Panc1 (cell line): ENCODE results near the gene DYNC1H1. TPM values are rescaled to one million over a fixed set of nuclear protein-coding genes. Genes with fewer than 3 reads are reported as not detected.

Source experiments
- ATAC-seq: fragments of 200-7000 bp; cut with Tn5 transposase; 2 replicates; pipeline ENCODE4 v1.9.1; 2020; ENCODE audit warnings: mild to moderate bottlenecking, moderate library complexity
- BruUV-seq: library from RNA; stranded (reverse); fragments of 400-500 nt; replicated peaks from 2 replicates; lab custom pipeline; 2021; lab: Mats Ljungman, UMichigan
- CTCF ChIA-PET: fragments of 300-600 bp; sonication (Branson Sonifier 250); formaldehyde crosslinking; loops from one replicate; lab custom pipeline; 2022; ENCODE audit warnings: antibody characterized with exemption; lab: Charles Lee
- POLR2A ChIA-PET: fragments of 300-600 bp; sonication (Branson Sonifier 250); formaldehyde crosslinking; loops from one replicate; lab custom pipeline; 2022; ENCODE audit warnings: antibody characterized with exemption; lab: Charles Lee
- DNase-seq: peaks from one replicate; pipeline ENCODE4 v3.0.0-alpha.2; 2010; ENCODE audit warnings: low read depth, low spot score
- H3K27ac ChIP-seq: 2 replicates; pipeline ENCODE4 v1.5.1; 2011; ENCODE audit warnings: mild to moderate bottlenecking, low read length, inconsistent platforms
- H3K27me3 ChIP-seq: fragments of 200-500 bp; sonication (Bioruptor generic); 2 replicates; pipeline ENCODE4 v1.6.0; 2014; ENCODE audit warnings: low read length, inconsistent platforms; ENCODE audit not compliant: control insufficient read depth, insufficient read depth
- H3K36me3 ChIP-seq: fragments of 200-500 bp; sonication (Bioruptor generic); 2 replicates; pipeline ENCODE4 v1.5.1; 2014; ENCODE audit warnings: inconsistent platforms, mild to moderate bottlenecking, low read length, moderate library complexity; ENCODE audit not compliant: control insufficient read depth, insufficient read depth
- H3K4me1 ChIP-seq: 2 replicates; pipeline ENCODE4 v1.5.1; 2011; ENCODE audit warnings: inconsistent platforms, mild to moderate bottlenecking, low read length, moderate library complexity; ENCODE audit not compliant: control insufficient read depth, insufficient read depth
- H3K4me3 ChIP-seq, 2 experiments: 2 replicates each; pipeline ENCODE4 v1.5.1; 2011 to 2012; ENCODE audit warnings: low read depth in 2 of 2, low read length in 2 of 2, mild to moderate bottlenecking in 2 of 2, inconsistent platforms in 1 of 2, moderate library complexity in 1 of 2
- H3K9me3 ChIP-seq: fragments of 200-500 bp; sonication (Bioruptor generic); 2 replicates; pipeline ENCODE4 v1.5.1; 2014; ENCODE audit warnings: low read depth, mild to moderate bottlenecking, inconsistent platforms, low read length, moderate library complexity; ENCODE audit not compliant: control insufficient read depth, insufficient read depth
- POLR2AphosphoS5 ChIP-seq: IDR thresholded peaks from 2 replicates; pipeline ENCODE4 v1.6.1; 2012; ENCODE audit warnings: mild to moderate bottlenecking, low read depth, low read length, moderate library complexity
- SIN3A ChIP-seq: IDR thresholded peaks from 2 replicates; pipeline ENCODE4 v1.6.1; 2012; ENCODE audit warnings: low read depth, mild to moderate bottlenecking, low read length, moderate library complexity, borderline replicate concordance; ENCODE audit not compliant: insufficient read depth
- TCF7L2 ChIP-seq: IDR thresholded peaks from 2 replicates; pipeline ENCODE4 v1.6.1; 2011; ENCODE audit warnings: mild to moderate bottlenecking, low read depth, low read length, inconsistent platforms
- in situ Hi-C: cut with HindIII; loops from 2 replicates; pipeline ENCODE4 v1.10.0; 2016; ENCODE audit warnings: low sequenced_read_pairs, low pct_unique_long_range_greater_than_20kb
- intact Hi-C: fragments of 100-400 bp; cut with micrococcal nuclease; formaldehyde crosslinking; loops from one replicate; pipeline ENCODE4 v1.10.0; 2022; ENCODE audit not compliant: unreplicated experiment
- total RNA-seq: library from RNA; stranded (reverse); gene quantifications from one replicate; pipeline ENCODE4 v1.2.1, GENCODE V29; 2021; ENCODE audit not compliant: unreplicated experiment
- TF ChIP-seq, protein P1 (sequence below), 2 experiments: IDR thresholded peaks; 2 replicates each; pipeline ENCODE4 v1.6.1; 2011 to 2012; ENCODE audit warnings: low read depth in 2 of 2, control low read depth in 1 of 2, low read length in 1 of 2, mild to moderate bottlenecking in 1 of 2, moderate library complexity in 1 of 2; ENCODE audit not compliant: insufficient read depth in 1 of 2
- TF ChIP-seq, protein P2 (sequence below): fragments of 450-650 bp; IDR thresholded peaks from 2 replicates; pipeline ENCODE4 v1.5.1; 2017; ENCODE audit warnings: mild to moderate bottlenecking

Gene DYNC1H1
- total RNA-seq, 1 experiment from 2014 or later = 382 TPM

DNA sequence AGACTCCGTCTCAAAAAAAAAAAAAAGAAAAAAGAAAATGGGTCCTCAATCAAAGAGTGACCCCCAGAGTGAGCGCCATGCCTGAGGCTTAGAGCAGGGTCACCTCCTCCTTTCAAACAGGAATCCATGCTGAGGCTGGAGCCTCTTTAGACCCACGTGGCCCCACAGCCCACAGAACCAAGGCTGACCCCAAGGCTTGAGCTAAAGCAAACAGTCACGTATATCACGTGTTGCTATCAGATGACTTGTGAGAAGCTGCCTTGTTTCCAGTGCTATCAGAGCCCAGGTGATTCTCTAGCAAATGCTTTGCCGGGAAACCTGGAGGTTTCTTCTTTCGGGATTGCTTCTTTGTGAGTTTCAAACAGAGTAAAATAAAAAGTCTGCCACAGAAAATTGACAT lies 31.7 kb upstream of the DYNC1H1 start:
- no peaks in the 10 kb centered on the region for H3K36me3 ChIP-seq
- no peak overlapping the region for H3K27ac ChIP-seq
- POLR2A ChIA-PET = no interaction called here
- no peak for ATAC-seq
- no peak for DNase-seq
- CTCF ChIA-PET = no interaction called here
- BruUV-seq = no TSS peak
- intact Hi-C loops = loop anchor here (10.0 kb wide), 1 partner anchor 158 kb away; no protein-coding TSS in a partner anchor
- H3K4me3 ChIP-seq = no peak overlapping the region
- TF ChIP-seq POLR2AphosphoS5 (no peak), TCF7L2 (no peak), SIN3A (no peak)
- TF ChIP-seq, protein P1, sequence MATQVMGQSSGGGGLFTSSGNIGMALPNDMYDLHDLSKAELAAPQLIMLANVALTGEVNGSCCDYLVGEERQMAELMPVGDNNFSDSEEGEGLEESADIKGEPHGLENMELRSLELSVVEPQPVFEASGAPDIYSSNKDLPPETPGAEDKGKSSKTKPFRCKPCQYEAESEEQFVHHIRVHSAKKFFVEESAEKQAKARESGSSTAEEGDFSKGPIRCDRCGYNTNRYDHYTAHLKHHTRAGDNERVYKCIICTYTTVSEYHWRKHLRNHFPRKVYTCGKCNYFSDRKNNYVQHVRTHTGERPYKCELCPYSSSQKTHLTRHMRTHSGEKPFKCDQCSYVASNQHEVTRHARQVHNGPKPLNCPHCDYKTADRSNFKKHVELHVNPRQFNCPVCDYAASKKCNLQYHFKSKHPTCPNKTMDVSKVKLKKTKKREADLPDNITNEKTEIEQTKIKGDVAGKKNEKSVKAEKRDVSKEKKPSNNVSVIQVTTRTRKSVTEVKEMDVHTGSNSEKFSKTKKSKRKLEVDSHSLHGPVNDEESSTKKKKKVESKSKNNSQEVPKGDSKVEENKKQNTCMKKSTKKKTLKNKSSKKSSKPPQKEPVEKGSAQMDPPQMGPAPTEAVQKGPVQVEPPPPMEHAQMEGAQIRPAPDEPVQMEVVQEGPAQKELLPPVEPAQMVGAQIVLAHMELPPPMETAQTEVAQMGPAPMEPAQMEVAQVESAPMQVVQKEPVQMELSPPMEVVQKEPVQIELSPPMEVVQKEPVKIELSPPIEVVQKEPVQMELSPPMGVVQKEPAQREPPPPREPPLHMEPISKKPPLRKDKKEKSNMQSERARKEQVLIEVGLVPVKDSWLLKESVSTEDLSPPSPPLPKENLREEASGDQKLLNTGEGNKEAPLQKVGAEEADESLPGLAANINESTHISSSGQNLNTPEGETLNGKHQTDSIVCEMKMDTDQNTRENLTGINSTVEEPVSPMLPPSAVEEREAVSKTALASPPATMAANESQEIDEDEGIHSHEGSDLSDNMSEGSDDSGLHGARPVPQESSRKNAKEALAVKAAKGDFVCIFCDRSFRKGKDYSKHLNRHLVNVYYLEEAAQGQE (IDR thresholded peaks at IDR 0.05; ENCODE audit: insufficient read depth in 1 of 2, low read depth in 2 of 2, low read length in 1 of 2) = no peak
- TF ChIP-seq, protein P2, sequence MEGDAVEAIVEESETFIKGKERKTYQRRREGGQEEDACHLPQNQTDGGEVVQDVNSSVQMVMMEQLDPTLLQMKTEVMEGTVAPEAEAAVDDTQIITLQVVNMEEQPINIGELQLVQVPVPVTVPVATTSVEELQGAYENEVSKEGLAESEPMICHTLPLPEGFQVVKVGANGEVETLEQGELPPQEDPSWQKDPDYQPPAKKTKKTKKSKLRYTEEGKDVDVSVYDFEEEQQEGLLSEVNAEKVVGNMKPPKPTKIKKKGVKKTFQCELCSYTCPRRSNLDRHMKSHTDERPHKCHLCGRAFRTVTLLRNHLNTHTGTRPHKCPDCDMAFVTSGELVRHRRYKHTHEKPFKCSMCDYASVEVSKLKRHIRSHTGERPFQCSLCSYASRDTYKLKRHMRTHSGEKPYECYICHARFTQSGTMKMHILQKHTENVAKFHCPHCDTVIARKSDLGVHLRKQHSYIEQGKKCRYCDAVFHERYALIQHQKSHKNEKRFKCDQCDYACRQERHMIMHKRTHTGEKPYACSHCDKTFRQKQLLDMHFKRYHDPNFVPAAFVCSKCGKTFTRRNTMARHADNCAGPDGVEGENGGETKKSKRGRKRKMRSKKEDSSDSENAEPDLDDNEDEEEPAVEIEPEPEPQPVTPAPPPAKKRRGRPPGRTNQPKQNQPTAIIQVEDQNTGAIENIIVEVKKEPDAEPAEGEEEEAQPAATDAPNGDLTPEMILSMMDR = no peak
- no peaks in the 10 kb centered on the region for H3K9me3 ChIP-seq
- H3K27me3 ChIP-seq = no peaks in the 10 kb centered on the region
- in situ Hi-C loops = no loop called here
- H3K4me1 ChIP-seq = no peaks in the 10 kb centered on the region

DNA sequence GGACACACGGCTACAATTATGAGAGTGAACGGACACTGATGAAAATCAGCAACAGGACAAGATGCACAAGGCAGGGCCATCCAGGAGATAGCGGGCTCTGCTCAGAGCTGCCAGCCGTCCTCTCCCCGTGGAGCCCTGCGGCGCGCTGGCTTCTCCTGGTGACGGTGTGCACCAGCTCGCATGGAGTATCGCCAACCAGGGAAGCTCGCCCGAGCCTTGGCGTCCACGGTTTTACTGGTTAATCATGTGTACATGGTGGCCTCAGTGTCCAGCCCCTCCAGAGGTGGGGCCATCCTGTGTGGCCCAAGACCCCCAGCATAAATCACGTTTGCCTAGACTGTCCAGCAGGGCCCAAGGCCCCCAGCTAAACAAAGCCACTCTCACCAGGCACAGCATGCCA lies 31.2 kb upstream of the DYNC1H1 start:
- no peaks in the 10 kb centered on the region for H3K4me1 ChIP-seq
- CTCF ChIA-PET = no interaction called here
- in situ Hi-C loops (no loop called here), intact Hi-C loops (loop anchor here (10.0 kb wide), 1 partner anchor 158 kb away; no protein-coding TSS in a partner anchor)
- POLR2A ChIA-PET = no interaction called here
- no peaks in the 10 kb centered on the region for H3K36me3 ChIP-seq
- no peaks in the 10 kb centered on the region for H3K9me3 ChIP-seq
- no peak overlapping the region for H3K27ac ChIP-seq
- DNase-seq = no peak
- no TSS peak for BruUV-seq
- no peaks in the 10 kb centered on the region for H3K27me3 ChIP-seq
- ATAC-seq = no peak
- H3K4me3 ChIP-seq = no peak overlapping the region
- no peak for TF ChIP-seq TCF7L2
- TF ChIP-seq, protein P2 = no peak
- no peak for TF ChIP-seq SIN3A
- TF ChIP-seq, protein P1 (IDR thresholded peaks at IDR 0.05; ENCODE audit: insufficient read depth in 1 of 2, low read depth in 2 of 2, low read length in 1 of 2) = no peak
- TF ChIP-seq POLR2AphosphoS5 = no peak
